HPDE6-E6E7 (cell line): ENCODE data around the gene CTSG.
"Not testable (repeated sequence)": the region's sequence is repeated elsewhere in the genome, so short reads cannot be mapped to it uniquely, and the experiment has no call there.

ENCODE experiments used
- DNase-seq: peaks from one replicate; pipeline ENCODE4 v3.0.0; 2011; ENCODE audit warnings: missing footprints; ENCODE audit errors: extremely low spot score

Gene CTSG

GRCh38 chr14:24576182-24576581 lies at the start of gene CTSG:
TSS of gene CTSG (minus strand) at chr14:24576250. CDS start at chr14:24576223, 27 bp downstream.
- no peak for DNase-seq

GRCh38 chr14:24613747-24614146 lies 37.7 kb upstream of the CTSG start:
- no peak for DNase-seq

GRCh38 chr14:24613241-24613640 lies 37.2 kb upstream of the CTSG start:
- no peak for DNase-seq

- DNase-seq = no peak
Measured at GRCh38 chr14:24612196-24612595, 36.1 kb upstream of the CTSG start.

- no peak for DNase-seq
Measured at GRCh38 chr14:24609655-24610344, 33.8 kb upstream of the CTSG start, which contains the start of gene GZMH. TSS of gene GZMH (minus strand) at chr14:24609685. CDS start at chr14:24609613, 72 bp downstream.

- no peak for DNase-seq
Measured at GRCh38 chr14:24607635-24608514, 31.8 kb upstream of the CTSG start.

GRCh38 chr14:24607081-24607480 lies 31.0 kb upstream of the CTSG start:
- DNase-seq = no peak

GRCh38 chr14:24606297-24606696 lies 30.2 kb upstream of the CTSG start:
- DNase-seq = no peak

GRCh38 chr14:24605435-24606190 lies 29.6 kb upstream of the CTSG start:
- peak; percentile 40 for DNase-seq

GRCh38 chr14:24597403-24597802 lies 21.4 kb upstream of the CTSG start:
- no peak for DNase-seq

GRCh38 chr14:24595073-24595808 lies 19.2 kb upstream of the CTSG start:
- DNase-seq = no peak

- not testable (repeated sequence) for DNase-seq
Measured at GRCh38 chr14:24591004-24591403, 15.0 kb upstream of the CTSG start.

GRCh38 chr14:24584402-24584801 lies 8.4 kb upstream of the CTSG start:
- not testable (repeated sequence) for DNase-seq

GRCh38 chr14:24578558-24578957 lies 2.5 kb upstream of the CTSG start:
- no peak for DNase-seq

- no peak for DNase-seq
Measured at GRCh38 chr14:24576771-24577170, 721 bp upstream of the CTSG start.

GRCh38 chr14:24574206-24574774 lies 1.8 kb downstream of the CTSG start:
- DNase-seq = no peak

GRCh38 chr14:24566318-24566717 lies 9.7 kb downstream of the CTSG start:
- no peak for DNase-seq

- no peak for DNase-seq
Measured at GRCh38 chr14:24565766-24566165, 10.3 kb downstream of the CTSG start.

- no peak for DNase-seq
Measured at GRCh38 chr14:24563505-24563904, 12.5 kb downstream of the CTSG start.

GRCh38 chr14:24556756-24557155 lies 19.3 kb downstream of the CTSG start:
- DNase-seq = peak; percentile 52

- DNase-seq = not testable (repeated sequence)
Measured at GRCh38 chr14:24549064-24549463, 27.0 kb downstream of the CTSG start.
